A673 (cell line): ENCODE data around the gene PDGFD.

Experiments used
- EZH2 ChIP-seq: fragments of 200-600 bp; sonication (generic); IDR thresholded peaks from 2 replicates; pipeline ENCODE4 v1.6.1; 2017; ENCODE audit warnings: borderline replicate concordance, low read depth, mild to moderate bottlenecking, mixed read lengths, antibody characterized with exemption, low read length; ENCODE audit not compliant: poor library complexity, severe bottlenecking
- TF ChIP-seq, protein P1 (sequence below): fragments of 300-800, 200-600 bp; sonication (generic); conservative IDR thresholded peaks from 2 replicates; pipeline ENCODE4 v1.5.1; 2017; ENCODE audit warnings: low read depth, mild to moderate bottlenecking, antibody characterized with exemption, low read length, moderate library complexity, mixed read lengths

DNA sequence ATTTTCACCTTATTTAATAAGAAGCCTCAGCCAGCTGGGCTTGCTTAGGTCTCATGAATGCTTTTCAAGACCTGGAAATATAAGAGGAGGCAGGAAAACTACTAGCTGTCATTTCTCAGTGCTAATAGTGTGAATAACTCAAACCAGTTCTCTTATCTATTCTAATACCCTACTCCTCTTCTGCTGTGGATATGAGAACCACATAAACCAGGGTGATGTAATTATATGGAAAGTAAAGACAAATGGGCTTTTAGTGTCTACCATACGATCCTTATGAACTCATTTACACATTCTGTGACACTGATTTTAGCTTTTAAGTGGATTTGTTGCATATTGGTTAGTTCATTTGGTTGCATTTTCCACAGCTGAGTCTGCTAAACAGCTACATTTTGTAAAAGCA, 8.6 kb downstream of the PDGFD start:
- TF ChIP-seq, protein P1, sequence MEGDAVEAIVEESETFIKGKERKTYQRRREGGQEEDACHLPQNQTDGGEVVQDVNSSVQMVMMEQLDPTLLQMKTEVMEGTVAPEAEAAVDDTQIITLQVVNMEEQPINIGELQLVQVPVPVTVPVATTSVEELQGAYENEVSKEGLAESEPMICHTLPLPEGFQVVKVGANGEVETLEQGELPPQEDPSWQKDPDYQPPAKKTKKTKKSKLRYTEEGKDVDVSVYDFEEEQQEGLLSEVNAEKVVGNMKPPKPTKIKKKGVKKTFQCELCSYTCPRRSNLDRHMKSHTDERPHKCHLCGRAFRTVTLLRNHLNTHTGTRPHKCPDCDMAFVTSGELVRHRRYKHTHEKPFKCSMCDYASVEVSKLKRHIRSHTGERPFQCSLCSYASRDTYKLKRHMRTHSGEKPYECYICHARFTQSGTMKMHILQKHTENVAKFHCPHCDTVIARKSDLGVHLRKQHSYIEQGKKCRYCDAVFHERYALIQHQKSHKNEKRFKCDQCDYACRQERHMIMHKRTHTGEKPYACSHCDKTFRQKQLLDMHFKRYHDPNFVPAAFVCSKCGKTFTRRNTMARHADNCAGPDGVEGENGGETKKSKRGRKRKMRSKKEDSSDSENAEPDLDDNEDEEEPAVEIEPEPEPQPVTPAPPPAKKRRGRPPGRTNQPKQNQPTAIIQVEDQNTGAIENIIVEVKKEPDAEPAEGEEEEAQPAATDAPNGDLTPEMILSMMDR: no peak
- TF ChIP-seq EZH2: no peak
